ENCODE measurements around the gene SCO2.

The SCO2 gene

DNA sequence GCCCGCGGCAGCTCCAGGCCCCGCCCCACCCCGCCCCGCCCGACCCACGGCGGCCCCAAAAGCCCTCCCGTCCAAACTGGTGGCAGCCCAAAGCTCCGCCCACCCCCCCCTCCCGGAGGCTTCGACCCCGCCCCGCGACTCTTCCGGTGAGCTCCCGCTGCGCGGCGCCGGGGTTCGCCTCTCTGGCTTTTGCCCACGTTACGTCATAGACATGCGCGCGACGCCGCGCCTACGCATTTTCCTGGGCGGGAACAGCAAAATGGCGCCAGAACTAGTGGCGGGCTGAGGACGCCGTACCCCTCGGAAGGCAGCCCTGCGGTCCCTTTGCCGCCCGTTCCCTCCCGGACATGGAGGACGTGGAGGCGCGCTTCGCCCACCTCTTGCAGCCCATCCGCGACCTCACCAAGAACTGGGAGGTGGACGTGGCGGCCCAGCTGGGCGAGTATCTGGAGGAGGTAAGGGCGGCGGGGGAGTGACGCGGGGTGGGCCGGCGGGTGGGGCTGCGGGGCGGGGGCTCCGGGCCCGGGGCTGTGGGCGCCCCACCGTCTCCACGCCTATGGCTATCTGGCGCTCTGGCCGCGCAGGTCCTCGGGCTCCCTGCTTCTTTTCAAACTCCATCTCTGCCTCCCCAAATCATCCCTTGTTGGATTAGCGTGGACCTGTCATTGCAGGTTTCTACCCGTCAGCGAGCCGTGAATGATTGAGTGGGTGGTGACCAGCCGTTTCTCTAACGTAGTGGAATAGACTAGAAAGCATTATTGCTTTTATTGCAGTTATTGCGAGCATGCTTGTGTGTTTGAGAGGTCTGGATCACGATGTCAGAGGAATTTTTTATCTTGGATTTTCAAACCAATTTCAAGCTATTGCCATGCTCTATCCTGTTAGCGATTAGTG, 17.2 kb downstream of the SCO2 start, which contains the start of gene NCAPH2 (continued):
- TF ChIP-seq SP3 (tag by site-specific recombination; IDR thresholded peaks at IDR 0.05) = peak; percentile 98
- TF ChIP-seq, protein P1, sequence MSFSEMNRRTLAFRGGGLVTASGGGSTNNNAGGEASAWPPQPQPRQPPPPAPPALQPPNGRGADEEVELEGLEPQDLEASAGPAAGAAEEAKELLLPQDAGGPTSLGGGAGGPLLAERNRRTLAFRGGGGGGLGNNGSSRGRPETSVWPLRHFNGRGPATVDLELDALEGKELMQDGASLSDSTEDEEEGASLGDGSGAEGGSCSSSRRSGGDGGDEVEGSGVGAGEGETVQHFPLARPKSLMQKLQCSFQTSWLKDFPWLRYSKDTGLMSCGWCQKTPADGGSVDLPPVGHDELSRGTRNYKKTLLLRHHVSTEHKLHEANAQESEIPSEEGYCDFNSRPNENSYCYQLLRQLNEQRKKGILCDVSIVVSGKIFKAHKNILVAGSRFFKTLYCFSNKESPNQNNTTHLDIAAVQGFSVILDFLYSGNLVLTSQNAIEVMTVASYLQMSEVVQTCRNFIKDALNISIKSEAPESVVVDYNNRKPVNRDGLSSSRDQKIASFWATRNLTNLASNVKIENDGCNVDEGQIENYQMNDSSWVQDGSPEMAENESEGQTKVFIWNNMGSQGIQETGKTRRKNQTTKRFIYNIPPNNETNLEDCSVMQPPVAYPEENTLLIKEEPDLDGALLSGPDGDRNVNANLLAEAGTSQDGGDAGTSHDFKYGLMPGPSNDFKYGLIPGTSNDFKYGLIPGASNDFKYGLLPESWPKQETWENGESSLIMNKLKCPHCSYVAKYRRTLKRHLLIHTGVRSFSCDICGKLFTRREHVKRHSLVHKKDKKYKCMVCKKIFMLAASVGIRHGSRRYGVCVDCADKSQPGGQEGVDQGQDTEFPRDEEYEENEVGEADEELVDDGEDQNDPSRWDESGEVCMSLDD (tag by site-specific recombination; IDR thresholded peaks at IDR 0.05) = peak; percentile 95
- TF ChIP-seq ZBTB21 (tag by site-specific recombination; IDR thresholded peaks at IDR 0.05) = peak; percentile 98
- TF ChIP-seq ZXDB (tag by site-specific recombination; IDR thresholded peaks at IDR 0.05) = peak; percentile 93
- TF ChIP-seq ZNF549 (tag by site-specific recombination; IDR thresholded peaks at IDR 0.05) = no peak
- peak; percentile 94 for TF ChIP-seq YY2 (tag by site-specific recombination; IDR thresholded peaks at IDR 0.05)
- TF ChIP-seq ZNF777 (tag by site-specific recombination; IDR thresholded peaks at IDR 0.05; ENCODE audit: borderline replicate concordance) = no peak
- peak; percentile 96 for TF ChIP-seq KLF1 (tag by site-specific recombination; IDR thresholded peaks at IDR 0.05)
- TF ChIP-seq, protein P2, sequence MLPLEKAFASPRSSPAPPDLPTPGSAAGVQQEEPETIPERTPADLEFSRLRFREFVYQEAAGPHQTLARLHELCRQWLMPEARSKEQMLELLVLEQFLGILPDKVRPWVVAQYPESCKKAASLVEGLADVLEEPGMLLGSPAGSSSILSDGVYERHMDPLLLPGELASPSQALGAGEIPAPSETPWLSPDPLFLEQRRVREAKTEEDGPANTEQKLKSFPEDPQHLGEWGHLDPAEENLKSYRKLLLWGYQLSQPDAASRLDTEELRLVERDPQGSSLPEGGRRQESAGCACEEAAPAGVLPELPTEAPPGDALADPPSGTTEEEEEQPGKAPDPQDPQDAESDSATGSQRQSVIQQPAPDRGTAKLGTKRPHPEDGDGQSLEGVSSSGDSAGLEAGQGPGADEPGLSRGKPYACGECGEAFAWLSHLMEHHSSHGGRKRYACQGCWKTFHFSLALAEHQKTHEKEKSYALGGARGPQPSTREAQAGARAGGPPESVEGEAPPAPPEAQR (tag by site-specific recombination; IDR thresholded peaks at IDR 0.05) = peak; percentile 77; the same call in 1 of the 2 replicates
- TF ChIP-seq KLF16 (tag by site-specific recombination; IDR thresholded peaks at IDR 0.05) = peak; percentile 98
- TF ChIP-seq PRDM1 (tag by site-specific recombination; IDR thresholded peaks at IDR 0.05) = no peak
- TF ChIP-seq, protein P3, sequence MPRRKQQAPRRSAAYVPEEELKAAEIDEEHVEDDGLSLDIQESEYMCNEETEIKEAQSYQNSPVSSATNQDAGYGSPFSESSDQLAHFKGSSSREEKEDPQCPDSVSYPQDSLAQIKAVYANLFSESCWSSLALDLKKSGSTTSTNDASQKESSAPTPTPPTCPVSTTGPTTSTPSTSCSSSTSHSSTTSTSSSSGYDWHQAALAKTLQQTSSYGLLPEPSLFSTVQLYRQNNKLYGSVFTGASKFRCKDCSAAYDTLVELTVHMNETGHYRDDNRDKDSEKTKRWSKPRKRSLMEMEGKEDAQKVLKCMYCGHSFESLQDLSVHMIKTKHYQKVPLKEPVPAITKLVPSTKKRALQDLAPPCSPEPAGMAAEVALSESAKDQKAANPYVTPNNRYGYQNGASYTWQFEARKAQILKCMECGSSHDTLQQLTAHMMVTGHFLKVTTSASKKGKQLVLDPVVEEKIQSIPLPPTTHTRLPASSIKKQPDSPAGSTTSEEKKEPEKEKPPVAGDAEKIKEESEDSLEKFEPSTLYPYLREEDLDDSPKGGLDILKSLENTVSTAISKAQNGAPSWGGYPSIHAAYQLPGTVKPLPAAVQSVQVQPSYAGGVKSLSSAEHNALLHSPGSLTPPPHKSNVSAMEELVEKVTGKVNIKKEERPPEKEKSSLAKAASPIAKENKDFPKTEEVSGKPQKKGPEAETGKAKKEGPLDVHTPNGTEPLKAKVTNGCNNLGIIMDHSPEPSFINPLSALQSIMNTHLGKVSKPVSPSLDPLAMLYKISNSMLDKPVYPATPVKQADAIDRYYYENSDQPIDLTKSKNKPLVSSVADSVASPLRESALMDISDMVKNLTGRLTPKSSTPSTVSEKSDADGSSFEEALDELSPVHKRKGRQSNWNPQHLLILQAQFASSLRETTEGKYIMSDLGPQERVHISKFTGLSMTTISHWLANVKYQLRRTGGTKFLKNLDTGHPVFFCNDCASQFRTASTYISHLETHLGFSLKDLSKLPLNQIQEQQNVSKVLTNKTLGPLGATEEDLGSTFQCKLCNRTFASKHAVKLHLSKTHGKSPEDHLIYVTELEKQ (tag by site-specific recombination; IDR thresholded peaks at IDR 0.05; ENCODE audit: borderline replicate concordance) = peak; percentile 65; the same call in 1 of the 2 replicates
- peak; percentile 100 for TF ChIP-seq KLF8 (tag by site-specific recombination; IDR thresholded peaks at IDR 0.05)
- no peak for TF ChIP-seq ZNF555 (tag by site-specific recombination; conservative IDR thresholded peaks at IDR 0.05)
- TF ChIP-seq HOXC10 (CRISPR knock-in tag; IDR thresholded peaks at IDR 0.05) = 0 out of 2 replicates have a peak, but pooled peaks have one; percentile 87
- TF ChIP-seq, protein P4, sequence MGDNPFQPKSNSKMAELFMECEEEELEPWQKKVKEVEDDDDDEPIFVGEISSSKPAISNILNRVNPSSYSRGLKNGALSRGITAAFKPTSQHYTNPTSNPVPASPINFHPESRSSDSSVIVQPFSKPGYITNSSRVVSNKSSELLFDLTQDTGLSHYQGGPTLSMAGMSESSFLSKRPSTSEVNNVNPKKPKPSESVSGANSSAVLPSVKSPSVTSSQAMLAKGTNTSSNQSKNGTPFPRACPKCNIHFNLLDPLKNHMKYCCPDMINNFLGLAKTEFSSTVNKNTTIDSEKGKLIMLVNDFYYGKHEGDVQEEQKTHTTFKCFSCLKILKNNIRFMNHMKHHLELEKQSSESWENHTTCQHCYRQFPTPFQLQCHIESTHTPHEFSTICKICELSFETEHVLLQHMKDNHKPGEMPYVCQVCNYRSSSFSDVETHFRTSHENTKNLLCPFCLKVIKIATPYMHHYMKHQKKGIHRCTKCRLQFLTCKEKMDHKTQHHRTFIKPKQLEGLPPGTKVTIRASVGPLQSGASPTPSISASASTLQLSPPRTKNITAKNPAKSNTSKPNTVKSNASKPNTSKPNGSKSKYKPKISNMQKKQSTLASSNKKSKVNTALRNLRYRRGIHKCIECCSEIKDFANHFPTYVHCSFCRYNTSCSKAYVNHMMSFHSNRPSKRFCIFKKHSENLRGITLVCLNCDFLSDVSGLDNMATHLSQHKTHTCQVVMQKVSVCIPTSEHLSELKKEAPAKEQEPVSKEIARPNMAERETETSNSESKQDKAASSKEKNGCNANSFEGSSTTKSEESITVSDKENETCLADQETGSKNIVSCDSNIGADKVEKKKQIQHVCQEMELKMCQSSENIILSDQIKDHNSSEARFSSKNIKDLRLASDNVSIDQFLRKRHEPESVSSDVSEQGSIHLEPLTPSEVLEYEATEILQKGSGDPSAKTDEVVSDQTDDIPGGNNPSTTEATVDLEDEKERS (tag by site-specific recombination; IDR thresholded peaks at IDR 0.05) = 0 out of 2 replicates have a peak, but pooled peaks have one; percentile 19
- TF ChIP-seq, protein P5, sequence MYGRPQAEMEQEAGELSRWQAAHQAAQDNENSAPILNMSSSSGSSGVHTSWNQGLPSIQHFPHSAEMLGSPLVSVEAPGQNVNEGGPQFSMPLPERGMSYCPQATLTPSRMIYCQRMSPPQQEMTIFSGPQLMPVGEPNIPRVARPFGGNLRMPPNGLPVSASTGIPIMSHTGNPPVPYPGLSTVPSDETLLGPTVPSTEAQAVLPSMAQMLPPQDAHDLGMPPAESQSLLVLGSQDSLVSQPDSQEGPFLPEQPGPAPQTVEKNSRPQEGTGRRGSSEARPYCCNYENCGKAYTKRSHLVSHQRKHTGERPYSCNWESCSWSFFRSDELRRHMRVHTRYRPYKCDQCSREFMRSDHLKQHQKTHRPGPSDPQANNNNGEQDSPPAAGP (tag by site-specific recombination; IDR thresholded peaks at IDR 0.05) = peak; percentile 99
- TF ChIP-seq ZNF416 (tag by site-specific recombination; IDR thresholded peaks at IDR 0.05) = no peak
- no peak for TF ChIP-seq ZNF830 (tag by site-specific recombination; IDR thresholded peaks at IDR 0.05; ENCODE audit: low read depth)
- TF ChIP-seq ZBTB17 (tag by site-specific recombination; IDR thresholded peaks at IDR 0.05) = peak; percentile 63
- TF ChIP-seq, protein P6, sequence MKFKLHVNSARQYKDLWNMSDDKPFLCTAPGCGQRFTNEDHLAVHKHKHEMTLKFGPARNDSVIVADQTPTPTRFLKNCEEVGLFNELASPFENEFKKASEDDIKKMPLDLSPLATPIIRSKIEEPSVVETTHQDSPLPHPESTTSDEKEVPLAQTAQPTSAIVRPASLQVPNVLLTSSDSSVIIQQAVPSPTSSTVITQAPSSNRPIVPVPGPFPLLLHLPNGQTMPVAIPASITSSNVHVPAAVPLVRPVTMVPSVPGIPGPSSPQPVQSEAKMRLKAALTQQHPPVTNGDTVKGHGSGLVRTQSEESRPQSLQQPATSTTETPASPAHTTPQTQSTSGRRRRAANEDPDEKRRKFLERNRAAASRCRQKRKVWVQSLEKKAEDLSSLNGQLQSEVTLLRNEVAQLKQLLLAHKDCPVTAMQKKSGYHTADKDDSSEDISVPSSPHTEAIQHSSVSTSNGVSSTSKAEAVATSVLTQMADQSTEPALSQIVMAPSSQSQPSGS (tag by site-specific recombination; IDR thresholded peaks at IDR 0.05; ENCODE audit: low read depth) = peak; percentile 96
- TF ChIP-seq GLIS1 (tag by site-specific recombination; IDR thresholded peaks at IDR 0.05) = peak; percentile 54
- TF ChIP-seq KLF10 (tag by site-specific recombination; IDR thresholded peaks at IDR 0.05) = peak; percentile 84
- TF ChIP-seq ZNF184 (tag by site-specific recombination; IDR thresholded peaks at IDR 0.05) = no peak
